MV-4-11 (cell line): ENCODE measurements around the gene ANO2.

Experiments
- DNase-seq: peaks from one replicate; lab custom pipeline; 2025; lab: John Stamatoyannopoulos, UW

ANO2 gene

GRCh38 chr12:5723711-5724252 lies 221.3 kb downstream of the ANO2 start:
- DNase-seq, result no peak

GRCh38 chr12:5723071-5723470 lies 222.0 kb downstream of the ANO2 start:
- no peak for DNase-seq

- DNase-seq, result no peak
These were observed 224.6 kb downstream of the ANO2 start for GRCh38 chr12:5720381-5721005.

- no peak for DNase-seq
These were observed 226.4 kb downstream of the ANO2 start for GRCh38 chr12:5718680-5719079.

- no peak for DNase-seq
These were observed 227.0 kb downstream of the ANO2 start for GRCh38 chr12:5718073-5718472.

- DNase-seq, result no peak
These were observed 228.1 kb downstream of the ANO2 start for GRCh38 chr12:5716976-5717375.

- no peak for DNase-seq
These were observed 228.9 kb downstream of the ANO2 start for GRCh38 chr12:5716201-5716600.

- DNase-seq, result no peak
These were observed 230.0 kb downstream of the ANO2 start for GRCh38 chr12:5715021-5715420.

- no peak for DNase-seq
These were observed 231.4 kb downstream of the ANO2 start for GRCh38 chr12:5713599-5714081.

GRCh38 chr12:5710260-5710878 lies 234.7 kb downstream of the ANO2 start:
- no peak for DNase-seq

- DNase-seq, result no peak
These were observed 236.7 kb downstream of the ANO2 start for GRCh38 chr12:5708371-5708770.

GRCh38 chr12:5706247-5706646 lies 238.8 kb downstream of the ANO2 start:
- no peak for DNase-seq

GRCh38 chr12:5705791-5706190 lies 239.3 kb downstream of the ANO2 start:
- DNase-seq, result no peak

GRCh38 chr12:5694759-5695409 lies 250.2 kb downstream of the ANO2 start:
- no peak for DNase-seq

GRCh38 chr12:5692850-5693249 lies 252.2 kb downstream of the ANO2 start:
- DNase-seq, result no peak

- DNase-seq, result no peak
These were observed 253.1 kb downstream of the ANO2 start for GRCh38 chr12:5691943-5692342.

- no peak for DNase-seq
These were observed 254.8 kb downstream of the ANO2 start for GRCh38 chr12:5690240-5690639.

- DNase-seq, result no peak
These were observed 255.3 kb downstream of the ANO2 start for GRCh38 chr12:5689773-5690172.

- DNase-seq, result no peak
These were observed 256.8 kb downstream of the ANO2 start for GRCh38 chr12:5688226-5688625.

GRCh38 chr12:5685935-5686334 lies 259.1 kb downstream of the ANO2 start:
- no peak for DNase-seq

- no peak for DNase-seq
These were observed 260.1 kb downstream of the ANO2 start for GRCh38 chr12:5684989-5685388.

- no peak for DNase-seq
These were observed 262.5 kb downstream of the ANO2 start for GRCh38 chr12:5682581-5682980.

- DNase-seq, result no peak
These were observed 266.9 kb downstream of the ANO2 start for GRCh38 chr12:5678176-5678575.
